HG03060 (cell line): Measurements from ENCODE around the gene CMC1.
"Not testable (repeated sequence)": the region's sequence is repeated elsewhere in the genome, so short reads cannot be mapped to it uniquely, and the experiment has no call there.

Experiments
- ATAC-seq: cut with Tn5 transposase; IDR thresholded peaks from one replicate; pipeline ENCODE4 v1.9.1; 2021; ENCODE audit warnings: low read depth, moderate number of reproducible peaks; ENCODE audit not compliant: unreplicated experiment

Gene CMC1

GRCh38 chr3:28241221-28242160 is at the start of gene CMC1:
CMC1 (plus strand) TSS chr3:28241619; CDS start chr3:28241794, 175 bp downstream.
- ATAC-seq, result peak; percentile 93

GRCh38 chr3:28198161-28198560 is 43.3 kb upstream of the CMC1 start:
- no peak for ATAC-seq

GRCh38 chr3:28198974-28199373 is 42.4 kb upstream of the CMC1 start:
- ATAC-seq, result no peak

- ATAC-seq, result not testable (repeated sequence)
These were observed 41.8 kb upstream of the CMC1 start for GRCh38 chr3:28199643-28200042.

- not testable (repeated sequence) for ATAC-seq
These were observed 41.0 kb upstream of the CMC1 start for GRCh38 chr3:28200366-28200848.

GRCh38 chr3:28206479-28206878 is 34.9 kb upstream of the CMC1 start:
- no peak for ATAC-seq

GRCh38 chr3:28207000-28207733 is 34.3 kb upstream of the CMC1 start:
- ATAC-seq, result no peak

GRCh38 chr3:28210968-28211713 is 30.3 kb upstream of the CMC1 start:
- ATAC-seq, result no peak

- no peak for ATAC-seq
These were observed 28.7 kb upstream of the CMC1 start for GRCh38 chr3:28212681-28213080.

GRCh38 chr3:28215407-28215806 is 26.0 kb upstream of the CMC1 start:
- no peak for ATAC-seq

- no peak for ATAC-seq
These were observed 23.1 kb upstream of the CMC1 start for GRCh38 chr3:28218071-28218916.

GRCh38 chr3:28218917-28219198 is 22.6 kb upstream of the CMC1 start:
- no peak for ATAC-seq

GRCh38 chr3:28224430-28224829 is 17.0 kb upstream of the CMC1 start:
- no peak for ATAC-seq

GRCh38 chr3:28226020-28226419 is 15.4 kb upstream of the CMC1 start:
- no peak for ATAC-seq

GRCh38 chr3:28228623-28229022 is 12.8 kb upstream of the CMC1 start:
- ATAC-seq, result no peak

- no peak for ATAC-seq
These were observed 8.8 kb upstream of the CMC1 start for GRCh38 chr3:28232659-28233058.

- no peak for ATAC-seq
These were observed 7.0 kb upstream of the CMC1 start for GRCh38 chr3:28234454-28234853.

- no peak for ATAC-seq
These were observed 2.3 kb upstream of the CMC1 start for GRCh38 chr3:28239108-28239507.

- no peak for ATAC-seq
These were observed 978 bp upstream of the CMC1 start for GRCh38 chr3:28240441-28240840.

- no peak for ATAC-seq
These were observed 1.1 kb downstream of the CMC1 start for GRCh38 chr3:28242519-28242918.
